G401 (cell line): ENCODE results near the gene SERTAD3. TPM values are rescaled to one million over a fixed set of nuclear protein-coding genes. Genes with fewer than 3 reads are reported as not detected.
"Not testable (repeated sequence)": the region's sequence is repeated elsewhere in the genome, so short reads cannot be mapped to it uniquely, and the experiment has no call there.

ENCODE experiments used
- DNase-seq: peaks from one replicate; pipeline ENCODE4 v3.0.0-alpha.2; 2015; ENCODE audit warnings: low spot score
- in situ Hi-C: cut with HindIII; loops from 2 replicates; pipeline ENCODE4 v1.10.0; 2016; ENCODE audit warnings: low sequenced_read_pairs, mixed read lengths
- total RNA-seq: library from RNA; depleted of rRNA; stranded (reverse); fragments of >200 nt; shearing (Covaris generic); gene quantifications from 2 replicates; pipeline ENCODE4 v1.2.3, GENCODE V29; 2014

SERTAD3 gene
- total RNA-seq, 1 experiment from 2014 or later = 63.8 TPM

GRCh38 chr19:40414542-40415535, 29.3 kb downstream of the SERTAD3 start:
- no peak for DNase-seq

DNA sequence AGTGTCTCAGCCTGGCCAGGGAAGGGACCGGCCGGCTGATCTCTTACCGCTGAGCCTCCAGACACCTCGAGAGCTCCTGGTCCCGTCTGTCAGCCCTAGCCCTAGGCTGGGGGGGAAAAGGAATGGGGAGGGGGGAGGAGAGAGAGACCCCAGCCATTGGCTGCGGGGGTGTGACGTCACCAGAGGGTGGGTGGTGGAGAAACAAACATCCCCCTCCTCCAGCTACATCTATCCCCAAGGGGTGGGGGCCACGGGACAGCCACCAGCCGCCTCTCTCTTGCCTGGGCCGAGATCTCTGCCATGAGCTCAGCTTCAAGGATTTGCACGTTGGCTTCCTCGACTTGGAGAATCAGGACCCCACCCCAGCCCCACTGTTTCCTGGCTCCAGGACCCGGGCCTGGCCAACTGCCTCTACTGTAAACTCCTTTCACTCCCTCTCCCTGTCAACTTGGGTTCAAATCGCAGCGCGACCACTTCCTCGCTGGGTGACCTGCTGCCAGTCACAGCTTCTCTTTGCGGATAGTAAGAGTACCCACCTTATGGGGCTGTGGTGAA, 30.8 kb downstream of the SERTAD3 start, which contains the start of gene PRX:
TSS of gene PRX (minus strand) at position 88 of the 555 bp plus-strand sequence. CDS start 5,446 bp downstream, outside the sequence.
- DNase-seq = no peak

More at GRCh38 chr19:40414542-40415535, 29.3 kb downstream of the SERTAD3 start:
- in situ Hi-C loops = no loop called here

GRCh38 chr19:40412866-40413265, 31.3 kb downstream of the SERTAD3 start:
- DNase-seq = no peak
- in situ Hi-C loops = no loop called here

More for the DNA sequence above, 30.8 kb downstream of the SERTAD3 start, which contains the start of gene PRX:
- in situ Hi-C loops = no loop called here

DNA sequence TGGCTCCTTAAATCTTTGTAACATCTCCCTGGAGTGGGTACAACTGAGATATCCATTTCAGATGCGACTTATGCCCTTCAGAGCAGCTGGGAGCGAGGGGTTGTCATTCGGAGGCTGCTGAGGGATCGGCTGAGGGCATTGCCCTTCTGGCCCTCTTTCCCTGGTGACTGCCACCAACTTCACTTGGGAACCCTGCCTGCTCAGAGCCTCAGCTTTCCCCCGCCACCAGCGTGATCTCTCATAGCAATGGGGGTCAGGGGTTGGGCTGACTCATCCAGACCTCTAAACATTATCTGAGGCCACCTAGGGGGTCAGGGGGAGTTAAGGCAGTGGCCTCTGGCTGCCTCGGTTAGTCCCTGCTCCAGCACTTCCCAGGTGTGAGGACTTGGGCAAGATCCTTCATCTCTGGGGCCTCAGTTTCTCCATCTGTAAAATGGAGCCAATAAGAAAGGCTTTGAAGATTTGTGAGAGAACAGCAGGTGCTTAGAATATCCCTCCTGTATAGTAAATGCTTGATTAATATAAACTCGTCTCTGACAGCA, 32.1 kb downstream of the SERTAD3 start:
- in situ Hi-C loops = no loop called here
- DNase-seq = no peak

DNA sequence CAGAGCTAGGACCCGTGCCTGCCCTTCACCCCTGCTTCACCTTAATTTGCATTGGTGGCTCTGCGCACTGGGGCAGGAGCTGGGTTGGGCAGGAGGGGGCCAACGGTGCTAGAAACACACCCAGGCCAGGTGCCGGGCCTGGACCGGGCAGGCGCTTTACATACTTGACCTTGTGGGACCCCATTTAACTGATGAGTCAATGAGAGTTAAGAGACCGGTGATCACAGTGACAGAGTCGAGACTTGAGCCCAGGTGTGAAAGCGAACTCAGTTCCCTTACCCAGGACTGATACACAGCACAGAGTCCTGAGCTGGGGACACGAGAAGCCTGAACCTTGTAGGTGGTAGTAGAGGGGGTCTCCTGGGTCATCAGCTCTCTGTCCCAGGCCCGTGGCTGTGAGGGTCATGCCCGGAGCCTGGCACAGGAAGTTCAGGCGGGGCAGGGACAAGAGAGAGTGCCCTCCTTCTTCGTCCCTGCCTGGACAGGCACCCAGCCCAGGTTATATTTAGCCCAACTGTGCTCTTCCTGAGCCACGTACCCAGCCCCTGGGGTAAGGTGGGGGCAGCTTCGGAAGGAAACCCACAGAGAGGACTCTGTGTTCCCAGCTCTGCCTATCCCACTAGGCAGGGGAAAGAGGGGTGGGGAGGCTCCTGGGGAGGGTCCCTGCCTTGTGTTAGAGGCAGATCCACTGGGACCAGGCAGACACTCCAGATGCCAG, 32.9 kb downstream of the SERTAD3 start:
- DNase-seq = no peak
- in situ Hi-C loops = no loop called here

- in situ Hi-C loops = no loop called here
- no peak for DNase-seq
Observed at GRCh38 chr19:40410030-40410389, 34.1 kb downstream of the SERTAD3 start.

DNA sequence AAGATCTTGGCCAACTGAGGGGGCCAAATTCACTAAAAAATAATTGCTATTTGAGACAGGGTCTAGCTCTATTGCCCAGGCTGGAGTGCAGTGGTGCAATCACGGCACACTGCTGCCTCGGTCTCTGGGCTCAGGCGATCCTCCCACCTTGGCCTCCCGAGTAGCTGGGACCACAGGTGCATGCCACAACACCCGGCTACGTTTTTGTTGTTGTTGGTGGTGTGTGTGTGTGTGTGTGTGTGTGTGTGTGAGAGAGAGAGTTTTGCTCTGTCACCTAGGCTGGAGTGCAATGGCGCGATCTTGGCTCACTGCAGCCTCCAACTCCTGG, 35.6 kb downstream of the SERTAD3 start:
- in situ Hi-C loops, DNase-seq: not testable (repeated sequence)

- in situ Hi-C loops = no loop called here
- no peak for DNase-seq
Observed at GRCh38 chr19:40407714-40408597, 36.2 kb downstream of the SERTAD3 start.

DNA sequence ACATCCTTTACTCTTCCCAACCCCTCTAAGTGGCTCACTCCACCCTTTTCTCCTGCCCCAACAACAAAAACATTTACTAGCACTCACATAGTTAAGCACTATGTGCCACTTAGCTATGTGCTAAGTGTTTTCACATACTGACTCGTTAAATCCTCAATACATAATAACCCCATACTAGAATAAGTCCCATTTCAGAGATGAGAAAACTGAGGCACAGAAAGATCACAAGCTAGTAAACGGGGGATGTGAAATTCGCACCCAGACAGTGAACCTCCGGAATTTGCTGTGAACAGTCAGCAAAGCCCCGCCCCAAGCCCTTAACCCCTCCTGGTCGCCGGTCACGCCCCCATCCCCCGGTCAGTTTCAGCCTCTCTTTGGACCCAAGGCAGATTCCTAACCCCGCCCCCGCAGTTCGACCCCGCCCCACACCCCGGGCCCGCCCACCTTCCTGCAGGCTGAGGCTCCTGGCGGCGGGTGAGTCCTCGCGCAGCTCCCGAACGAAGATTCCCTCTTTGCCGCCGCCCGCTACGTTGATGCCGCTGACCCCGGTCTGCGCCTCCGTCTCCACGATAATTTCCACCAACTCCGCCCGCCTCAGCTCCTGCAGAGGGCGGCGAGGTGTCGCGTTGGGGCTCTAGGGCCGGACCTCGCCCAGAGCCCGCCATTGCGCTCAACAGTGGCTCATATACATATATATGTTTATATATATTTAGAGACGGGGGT, 40.7 kb downstream of the SERTAD3 start:
- peak; percentile 48 for DNase-seq
- in situ Hi-C loops = no loop called here

DNA sequence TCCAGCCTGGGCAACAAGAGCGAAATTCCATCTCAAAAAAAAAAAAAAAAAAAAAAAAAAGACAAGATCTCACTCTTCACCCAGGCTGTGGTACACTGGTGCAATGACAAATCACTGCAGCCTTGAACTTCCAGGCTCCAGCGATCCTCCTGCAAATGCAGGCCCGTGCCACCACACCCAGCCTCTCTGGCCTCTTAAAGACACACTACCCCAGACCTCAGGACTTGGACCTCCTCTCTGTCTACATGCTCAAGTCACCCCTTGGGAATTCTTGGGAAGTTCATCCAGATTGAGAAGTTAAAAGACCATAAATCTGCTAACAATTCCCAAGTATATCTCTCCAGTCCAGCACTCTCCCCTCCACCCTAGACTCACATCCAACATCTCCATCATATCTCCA, 43.6 kb downstream of the SERTAD3 start:
- in situ Hi-C loops = no loop called here
- DNase-seq = no peak

- in situ Hi-C loops = no loop called here
Observed at GRCh38 chr19:40398417-40399131, 45.6 kb downstream of the SERTAD3 start.

GRCh38 chr19:40397568-40397906, 46.6 kb downstream of the SERTAD3 start:
- no peak for DNase-seq
- in situ Hi-C loops = no loop called here

More at GRCh38 chr19:40398417-40399131, 45.6 kb downstream of the SERTAD3 start:
- DNase-seq = no peak

- in situ Hi-C loops = no loop called here
- DNase-seq = no peak
Observed at GRCh38 chr19:40396886-40397567, 47.1 kb downstream of the SERTAD3 start.

DNA sequence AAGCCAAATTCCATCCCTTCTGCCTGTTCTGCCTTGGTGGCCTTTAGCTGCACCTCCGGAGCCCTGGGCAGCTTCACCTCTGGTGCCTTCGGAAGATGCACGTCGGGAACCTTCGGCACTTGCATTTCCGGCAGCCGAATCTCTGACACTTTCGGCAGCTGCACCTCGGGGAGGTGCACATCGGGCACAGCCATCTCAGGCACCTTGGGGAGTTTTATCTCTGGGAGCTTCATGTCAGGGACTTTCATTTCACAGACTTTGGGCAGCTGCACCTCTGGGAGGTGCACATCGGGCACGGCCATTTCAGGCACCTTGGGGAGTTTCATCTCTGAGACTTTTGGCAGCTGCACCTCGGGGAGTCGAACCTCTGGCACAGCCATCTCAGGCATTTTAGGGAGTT, 48.2 kb downstream of the SERTAD3 start:
- no peak for DNase-seq
- in situ Hi-C loops = no loop called here

GRCh38 chr19:40394816-40395210, 49.3 kb downstream of the SERTAD3 start:
- DNase-seq = no peak
- in situ Hi-C loops = no loop called here

DNA sequence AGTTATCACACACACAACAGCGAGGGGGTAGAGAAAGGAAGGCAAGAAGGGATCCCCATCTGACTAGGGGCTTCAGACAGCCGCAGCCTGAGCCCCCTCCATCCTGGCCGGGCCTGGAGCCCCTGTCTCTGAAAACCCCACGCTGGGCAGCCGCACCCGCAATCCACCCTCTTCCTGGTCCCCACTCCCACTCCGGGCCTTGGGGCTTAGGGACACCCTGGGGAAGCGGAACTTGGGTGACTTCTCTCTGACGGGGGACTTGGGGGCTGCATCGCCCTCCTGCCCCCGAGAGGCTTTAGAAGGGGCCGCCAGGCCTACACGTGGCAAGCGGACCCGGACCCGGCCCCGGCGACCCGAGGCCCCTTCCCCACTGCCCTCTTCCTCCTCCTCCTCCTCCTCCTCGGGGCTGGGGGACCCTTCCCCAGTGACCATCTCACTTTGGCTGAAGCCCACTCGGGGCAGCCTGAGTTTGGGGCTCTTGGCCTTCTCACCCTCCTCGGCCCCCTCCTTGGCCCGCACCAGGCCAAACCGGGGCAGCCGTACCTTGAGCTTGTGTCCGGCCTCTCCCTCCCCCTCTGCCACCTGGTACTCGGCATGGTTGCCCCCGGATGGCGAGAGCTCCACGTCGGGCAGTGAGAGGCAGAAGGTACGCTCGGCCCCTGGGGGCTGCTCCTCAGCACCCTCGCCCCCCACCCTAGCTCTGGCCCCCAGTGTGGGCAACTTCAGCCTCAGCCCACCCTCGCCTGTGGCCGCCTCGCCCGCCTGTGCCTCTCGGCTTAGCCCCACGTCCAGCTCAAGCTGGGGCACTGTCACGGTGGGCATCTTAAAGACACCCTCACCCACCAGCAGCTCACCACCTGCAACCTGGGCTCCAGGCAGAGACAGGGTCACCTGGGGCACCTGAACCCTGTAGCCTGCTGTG, 50.0 kb downstream of the SERTAD3 start:
- in situ Hi-C loops = no loop called here
- no peak for DNase-seq
